Neural progenitor cell (in vitro differentiated cells): Measurements from ENCODE around the gene CCDC88B. TPM values are rescaled to one million over a fixed set of nuclear protein-coding genes. Genes with fewer than 3 reads are reported as not detected.

Source experiments
- DNase-seq: peaks from one replicate; pipeline ENCODE4 v3.0.0-alpha.2; 2016; ENCODE audit warnings: low spot score
- H2AFZ ChIP-seq: fragments of 200-600 bp; sonication (generic); replicated peaks from 2 replicates; pipeline ENCODE4 v1.6.1; 2016; ENCODE audit warnings: antibody characterized with exemption
- H3F3A ChIP-seq: fragments of 200-600 bp; sonication (generic); 2 replicates; pipeline ENCODE4 v1.6.1; 2016; ENCODE audit warnings: antibody characterized with exemption, low read depth
- H3K27ac ChIP-seq: fragments of 200-600 bp; sonication (generic); 2 replicates; pipeline ENCODE4 v1.5.1; 2016; ENCODE audit warnings: mild to moderate bottlenecking
- H3K27me3 ChIP-seq: fragments of 200-600 bp; sonication (generic); 2 replicates; pipeline ENCODE4 v1.6.1; 2016; ENCODE audit warnings: mild to moderate bottlenecking, moderate library complexity
- H3K36me3 ChIP-seq: fragments of 200-600 bp; sonication (generic); 2 replicates; pipeline ENCODE4 v1.5.1; 2016
- H3K4me1 ChIP-seq: fragments of 200-600 bp; sonication (generic); 2 replicates; pipeline ENCODE4 v1.6.1; 2016; ENCODE audit warnings: mixed run types
- H3K4me2 ChIP-seq: fragments of 200-600 bp; sonication (generic); 2 replicates; pipeline ENCODE4 v1.6.1; 2016
- H3K4me3 ChIP-seq: fragments of 200-600 bp; sonication (generic); 2 replicates; pipeline ENCODE4 v1.5.1; 2016
- H3K79me2 ChIP-seq: fragments of 200-600 bp; sonication (generic); 2 replicates; pipeline ENCODE4 v1.6.1; 2016; ENCODE audit warnings: low read depth
- H3K9ac ChIP-seq: fragments of 200-600 bp; sonication (generic); 2 replicates; pipeline ENCODE4 v1.6.1; 2016
- H3K9me3 ChIP-seq: fragments of 200-600 bp; sonication (generic); 2 replicates; pipeline ENCODE4 v1.5.1; 2016; ENCODE audit warnings: low read depth
- H4K20me1 ChIP-seq: fragments of 200-600 bp; sonication (generic); 2 replicates; pipeline ENCODE4 v1.6.1; 2016; ENCODE audit warnings: low read depth
- H3K27ac Mint-ChIP-seq: 3 replicates; pipeline ENCODE4 v1.8.0; 2021; ENCODE audit warnings: mixed read lengths
- H3K27me3 Mint-ChIP-seq: 2 replicates; pipeline ENCODE4 v1.8.0; 2022; ENCODE audit warnings: low read depth, mild to moderate bottlenecking, inconsistent platforms, moderate library complexity, mixed read lengths; ENCODE audit not compliant: insufficient read depth
- H3K36me3 Mint-ChIP-seq: 3 replicates; pipeline ENCODE4 v1.8.0; 2021; ENCODE audit warnings: mixed read lengths
- H3K4me1 Mint-ChIP-seq: 3 replicates; pipeline ENCODE4 v1.8.0; 2021; ENCODE audit warnings: mixed read lengths
- H3K4me3 Mint-ChIP-seq: 3 replicates; pipeline ENCODE4 v1.8.0; 2021; ENCODE audit warnings: mild to moderate bottlenecking, moderate library complexity, mixed read lengths
- H3K9me3 Mint-ChIP-seq: 3 replicates; pipeline ENCODE4 v1.8.0; 2020; ENCODE audit warnings: mixed read lengths
- CTCF ChIP-seq: fragments of 200-600 bp; sonication (generic); IDR thresholded peaks from 2 replicates; pipeline ENCODE4 v1.5.1; 2017; ENCODE audit warnings: antibody characterized with exemption, mild to moderate bottlenecking
- EZH2 ChIP-seq: fragments of 200-600 bp; sonication (generic); IDR thresholded peaks from 2 replicates; pipeline ENCODE4 v1.6.1; 2017; ENCODE audit warnings: antibody characterized with exemption, mild to moderate bottlenecking, moderate library complexity
- EZH2phosphoT487 ChIP-seq: fragments of 200-600 bp; sonication (generic); IDR thresholded peaks from 2 replicates; pipeline ENCODE4 v1.6.1; 2017; ENCODE audit warnings: antibody characterized with exemption
- total RNA-seq: library from RNA; depleted of rRNA; stranded (reverse); fragments of >200 nt; gene quantifications from 2 replicates; pipeline ENCODE4 v1.2.3, GENCODE V29; 2015; ENCODE audit warnings: low replicate concordance

Gene CCDC88B
- total RNA-seq, 1 donor from 2014 or later, result 0.62 TPM

GRCh38 chr11:64341851-64342791, 2.1 kb downstream of the CCDC88B start:
- no peak overlapping the region for H3K27ac Mint-ChIP-seq

DNA sequence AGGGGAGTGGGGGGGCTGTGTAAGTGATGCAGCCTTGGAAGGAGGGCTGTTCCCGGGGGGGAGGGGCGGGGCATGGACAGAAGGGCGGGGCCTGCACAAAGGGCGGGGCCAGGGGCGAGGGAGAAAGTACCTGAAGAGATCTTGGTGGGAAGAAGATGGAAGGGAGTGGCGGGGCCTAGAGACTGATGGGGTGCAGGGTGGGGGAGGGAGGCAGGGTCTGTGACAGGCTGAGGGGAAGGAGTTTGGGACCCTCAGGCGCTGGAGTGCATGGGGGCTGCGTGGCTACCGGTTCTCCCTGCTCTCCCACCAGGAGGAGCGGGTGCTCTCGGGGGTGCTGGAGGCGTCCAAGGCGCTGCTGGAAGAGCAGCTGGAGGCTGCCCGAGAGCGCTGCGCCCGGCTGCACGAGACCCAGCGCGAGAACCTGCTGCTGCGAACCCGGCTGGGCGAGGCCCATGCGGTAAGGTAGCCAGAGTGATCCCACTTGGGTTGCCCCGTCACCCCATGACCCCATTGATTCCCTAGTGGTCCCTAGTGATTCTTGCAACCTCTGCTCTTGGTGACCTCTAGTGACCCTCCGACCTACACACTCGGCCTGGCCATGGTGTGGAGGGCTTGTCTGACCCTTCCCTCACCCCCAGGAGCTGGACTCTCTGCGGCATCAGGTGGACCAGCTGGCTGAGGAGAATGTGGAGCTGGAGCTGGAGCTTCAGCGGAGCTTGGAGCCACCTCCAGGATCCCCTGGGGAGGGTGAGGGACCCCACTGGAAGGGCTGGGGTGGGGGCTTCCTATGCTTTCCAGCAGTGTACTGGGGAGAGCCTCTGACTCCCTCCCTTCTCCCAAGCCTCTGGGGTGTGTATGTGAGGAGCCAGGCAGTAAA, 3.1 kb downstream of the CCDC88B start:
- H3K4me3 ChIP-seq, result peak overlapping the region; percentile 37

More at GRCh38 chr11:64341851-64342791, 2.1 kb downstream of the CCDC88B start:
- Histone ChIP-seq H3K27ac (no peak overlapping the region), H3K36me3 (no peaks in the 10 kb centered on the region), H3K9me3 (no peaks in the 10 kb centered on the region), H3K27me3 (peaks cover 31% of the 10 kb centered on the region), H4K20me1 (no peaks in the 10 kb centered on the region), H3F3A (peaks cover 17% of the 10 kb centered on the region), H3K9ac (no peak overlapping the region), H3K4me2 (peak overlapping the region; percentile 55), H3K4me3 (peak overlapping the region; percentile 37), H3K79me2 (no peaks in the 10 kb centered on the region), H3K4me1 (peaks cover 17% of the 10 kb centered on the region), H2AFZ (peak overlapping the region; percentile 32)
- peak overlapping the region; percentile 64 for H3K4me3 Mint-ChIP-seq
- peaks cover 27% of the 10 kb centered on the region for H3K27me3 Mint-ChIP-seq
- peak; percentile 93 for DNase-seq
- H3K4me1 Mint-ChIP-seq, result peaks cover 16% of the 10 kb centered on the region
- peak; percentile 52 for TF ChIP-seq CTCF
- TF ChIP-seq EZH2, result no peak
- no peak for TF ChIP-seq EZH2phosphoT487
- H3K9me3 Mint-ChIP-seq, result no peaks in the 10 kb centered on the region
- H3K36me3 Mint-ChIP-seq, result no peaks in the 10 kb centered on the region

GRCh38 chr11:64343767-64344559, 4.0 kb downstream of the CCDC88B start:
- Mint-ChIP-seq H3K9me3 (no peaks in the 10 kb centered on the region), H3K4me1 (peaks cover 27% of the 10 kb centered on the region), H3K27ac (peak overlapping the region; percentile 29), H3K27me3 (peaks cover 16% of the 10 kb centered on the region), H3K4me3 (no peak overlapping the region), H3K36me3 (no peaks in the 10 kb centered on the region)
- Histone ChIP-seq H2AFZ (no peak overlapping the region), H4K20me1 (no peaks in the 10 kb centered on the region), H3K79me2 (no peaks in the 10 kb centered on the region), H3K4me1 (peaks cover 24% of the 10 kb centered on the region), H3K4me2 (no peak overlapping the region), H3K9me3 (no peaks in the 10 kb centered on the region), H3K27ac (no peak overlapping the region), H3K4me3 (no peak overlapping the region), H3F3A (peaks cover 17% of the 10 kb centered on the region), H3K9ac (no peak overlapping the region), H3K27me3 (peaks cover 29% of the 10 kb centered on the region), H3K36me3 (no peaks in the 10 kb centered on the region)
- DNase-seq, result peak; percentile 37
- TF ChIP-seq EZH2, result no peak
- no peak for TF ChIP-seq EZH2phosphoT487
- TF ChIP-seq CTCF, result peak; percentile 35

More for the DNA sequence above, 3.1 kb downstream of the CCDC88B start:
- Histone ChIP-seq H3K27me3 (peaks cover 31% of the 10 kb centered on the region), H2AFZ (no peak overlapping the region), H3K4me2 (no peak overlapping the region), H3K9ac (no peak overlapping the region), H4K20me1 (no peaks in the 10 kb centered on the region), H3K36me3 (no peaks in the 10 kb centered on the region), H3K9me3 (no peaks in the 10 kb centered on the region), H3F3A (peaks cover 17% of the 10 kb centered on the region), H3K4me1 (peaks cover 17% of the 10 kb centered on the region), H3K79me2 (no peaks in the 10 kb centered on the region), H3K27ac (no peak overlapping the region)
- Mint-ChIP-seq H3K4me1 (peaks cover 21% of the 10 kb centered on the region), H3K27me3 (peaks cover 20% of the 10 kb centered on the region), H3K9me3 (no peaks in the 10 kb centered on the region), H3K36me3 (no peaks in the 10 kb centered on the region), H3K4me3 (peak overlapping the region; percentile 50), H3K27ac (no peak overlapping the region)
- DNase-seq, result no peak
- TF ChIP-seq EZH2phosphoT487, result no peak
